ENCODE measurements around the gene RRBP1. TPM values are rescaled to one million over a fixed set of nuclear protein-coding genes. Genes with fewer than 3 reads are reported as not detected.

Gene RRBP1
- total RNA-seq, 1 donor from 2014 or later: 101 TPM

- no peak for TF ChIP-seq CTCF (IDR thresholded peaks at IDR 0.05)
- Histone ChIP-seq H3K27me3 (no peaks in the 10 kb centered on the region), H3K4me3 (no peak overlapping the region), H3K9me3 (no peaks in the 10 kb centered on the region), H3K4me1 (no peaks in the 10 kb centered on the region), H3K27ac (no peak overlapping the region), H3K36me3 (no peaks in the 10 kb centered on the region)
- intact Hi-C loops (cut with DNase I): no loop called here
- no peak for DNase-seq (ENCODE audit: low spot score in 2 of 2)
Measured at GRCh38 chr20:17721802-17722486, 39.9 kb upstream of the RRBP1 start.

- DNase-seq (ENCODE audit: low spot score in 2 of 2): no peak
- intact Hi-C loops (cut with DNase I): no loop called here
- H3K27me3 ChIP-seq: no peaks in the 10 kb centered on the region
- H3K9me3 ChIP-seq: no peaks in the 10 kb centered on the region
- no peaks in the 10 kb centered on the region for H3K4me1 ChIP-seq
- no peaks in the 10 kb centered on the region for H3K36me3 ChIP-seq
- H3K4me3 ChIP-seq: no peak overlapping the region
- no peak overlapping the region for H3K27ac ChIP-seq
- TF ChIP-seq CTCF (IDR thresholded peaks at IDR 0.05): no peak
Measured at GRCh38 chr20:17720755-17721154, 38.7 kb upstream of the RRBP1 start.

- H3K27ac ChIP-seq: no peak overlapping the region
- no peaks in the 10 kb centered on the region for H3K36me3 ChIP-seq
- peaks cover 0 to 3% of the 10 kb centered on the region in 2 donors for H3K4me1 ChIP-seq
- TF ChIP-seq CTCF (IDR thresholded peaks at IDR 0.05): no peak
- no peak overlapping the region for H3K4me3 ChIP-seq
- intact Hi-C loops (cut with DNase I): no loop called here
- H3K27me3 ChIP-seq: no peaks in the 10 kb centered on the region
- DNase-seq (ENCODE audit: low spot score in 2 of 2): no peak
- H3K9me3 ChIP-seq: no peaks in the 10 kb centered on the region
Measured at GRCh38 chr20:17716331-17716730, 34.3 kb upstream of the RRBP1 start.

- no peaks in the 10 kb centered on the region for H3K27me3 ChIP-seq
- peaks cover 0 to 3% of the 10 kb centered on the region in 2 donors for H3K4me1 ChIP-seq
- intact Hi-C loops (cut with DNase I): no loop called here
- no peak overlapping the region for H3K4me3 ChIP-seq
- no peaks in the 10 kb centered on the region for H3K36me3 ChIP-seq
- no peaks in the 10 kb centered on the region for H3K9me3 ChIP-seq
- no peak for TF ChIP-seq CTCF (IDR thresholded peaks at IDR 0.05)
- H3K27ac ChIP-seq: no peak overlapping the region
- DNase-seq (ENCODE audit: low spot score in 2 of 2): no peak
Measured at GRCh38 chr20:17715075-17715474, 33.0 kb upstream of the RRBP1 start.

GRCh38 chr20:17714597-17714996 is 32.6 kb upstream of the RRBP1 start:
- Histone ChIP-seq H3K27ac (no peak overlapping the region), H3K27me3 (no peaks in the 10 kb centered on the region), H3K4me3 (no peak overlapping the region), H3K9me3 (no peaks in the 10 kb centered on the region), H3K36me3 (no peaks in the 10 kb centered on the region), H3K4me1 (peaks cover 0 to 3% of the 10 kb centered on the region in 2 donors)
- no peak for DNase-seq (ENCODE audit: low spot score in 2 of 2)
- intact Hi-C loops (cut with DNase I): no loop called here
- TF ChIP-seq CTCF (IDR thresholded peaks at IDR 0.05): no peak

- H3K27me3 ChIP-seq: no peaks in the 10 kb centered on the region
- DNase-seq (ENCODE audit: low spot score in 2 of 2): no peak
- intact Hi-C loops (cut with DNase I): no loop called here
- TF ChIP-seq CTCF (IDR thresholded peaks at IDR 0.05): no peak
- H3K36me3 ChIP-seq: no peaks in the 10 kb centered on the region
- no peak overlapping the region for H3K27ac ChIP-seq
- no peaks in the 10 kb centered on the region for H3K9me3 ChIP-seq
- H3K4me3 ChIP-seq: no peak overlapping the region
- peaks cover 0 to 3% of the 10 kb centered on the region in 2 donors for H3K4me1 ChIP-seq
Measured at GRCh38 chr20:17712708-17713107, 30.7 kb upstream of the RRBP1 start.
